Fibroblast of lung (primary cell): Measurements from ENCODE around the gene VWDE. TPM values are rescaled to one million over a fixed set of nuclear protein-coding genes. Genes with fewer than 3 reads are reported as not detected.
A peak's percentile ranks its signal among the peaks of the same experiment; 100 is the strongest.

Experiments used
- DNase-seq, 2 donors: peaks; one replicate each; pipeline versions ENCODE4 v3.0.0 to v3.0.0-alpha.2; 2010; ENCODE audit warnings: low read depth in 2 of 2
- H2AFZ ChIP-seq: 2 replicates; pipeline ENCODE4 v1.5.1; 2012; ENCODE audit warnings: low read length, control low read depth, inconsistent platforms
- H3K27ac ChIP-seq: 2 replicates; pipeline ENCODE4 v1.5.1; 2011; ENCODE audit warnings: low read length, control low read depth; ENCODE audit not compliant: insufficient read depth
- H3K27me3 ChIP-seq: 2 replicates; pipeline ENCODE4 v1.5.1; 2011; ENCODE audit warnings: mild to moderate bottlenecking, low read length; ENCODE audit not compliant: control insufficient read depth, insufficient read depth
- H3K36me3 ChIP-seq: 2 replicates; pipeline ENCODE4 v1.5.1; 2011; ENCODE audit warnings: low read length; ENCODE audit not compliant: control insufficient read depth, insufficient read depth
- H3K4me1 ChIP-seq: 2 replicates; pipeline ENCODE4 v1.5.1; 2011; ENCODE audit warnings: low read length; ENCODE audit not compliant: control insufficient read depth, insufficient read depth; ENCODE audit errors: extremely low read depth
- H3K4me2 ChIP-seq: 2 replicates; pipeline ENCODE4 v1.5.1; 2011; ENCODE audit warnings: low read length, control low read depth; ENCODE audit not compliant: insufficient read depth; ENCODE audit errors: extremely low read depth
- H3K4me3 ChIP-seq, 4 experiments: fragments of 200-600 bp in 1 of 4; sonication (generic) in 1 of 4; replicated peaks in 1 of 4; 2 replicates each; pipeline ENCODE4 v1.5.1; 2011 to 2016; ENCODE audit warnings: low read length in 4 of 4, low read depth in 3 of 4, mild to moderate bottlenecking in 3 of 4, control low read depth in 2 of 4, inconsistent platforms in 1 of 4, mixed read lengths in 1 of 4; ENCODE audit not compliant: insufficient read depth in 1 of 4; ENCODE audit errors: control extremely low read depth in 1 of 4
- H3K79me2 ChIP-seq: 2 replicates; pipeline ENCODE4 v1.5.1; 2012; ENCODE audit warnings: mild to moderate bottlenecking, low read length, inconsistent platforms; ENCODE audit not compliant: control insufficient read depth, insufficient read depth
- H3K9ac ChIP-seq: 2 replicates; pipeline ENCODE4 v1.5.1; 2011; ENCODE audit warnings: mild to moderate bottlenecking, low read length, control low read depth; ENCODE audit not compliant: insufficient read depth
- H3K9me3 ChIP-seq: 2 replicates; pipeline ENCODE4 v1.5.1; 2012; ENCODE audit warnings: low read depth, low read length; ENCODE audit not compliant: control insufficient read depth, insufficient read depth
- H4K20me1 ChIP-seq: 2 replicates; pipeline ENCODE4 v1.5.1; 2011; ENCODE audit warnings: low read length; ENCODE audit not compliant: control insufficient read depth, insufficient read depth; ENCODE audit errors: extremely low read depth
- EZH2 ChIP-seq: IDR thresholded peaks from 2 replicates; pipeline ENCODE4 v1.5.1; 2012; ENCODE audit warnings: low read length, control low read depth, mild to moderate bottlenecking; ENCODE audit errors: missing control alignments
- polyA plus RNA-seq, 2 donors: library from polyadenylated mRNA; depleted of rRNA in 1 of 2; stranded (reverse) in 1 of 2; unstranded in 1 of 2; fragments of >200 nt; gene quantifications; 2 replicates each; pipeline ENCODE4 v1.2.1, GENCODE V29; 2011 to 2012; ENCODE audit warnings: missing spikeins in 1 of 2
- total RNA-seq: library from RNA; depleted of rRNA; stranded (reverse); fragments of >200 nt; gene quantifications from 2 replicates; pipeline ENCODE4 v1.2.1, GENCODE V29; 2014
- TF ChIP-seq, protein P1 (sequence below), 2 donors: IDR thresholded peaks in 1 of 2; conservative IDR thresholded peaks in 1 of 2; 1 replicate in 1 of 2; 2 replicates in 1 of 2; pipeline ENCODE4 v1.5.1; 2011 to 2012; ENCODE audit warnings: low read length in 2 of 2, control low read depth in 1 of 2, inconsistent platforms in 1 of 2, low read depth in 1 of 2, mild to moderate bottlenecking in 1 of 2

The VWDE gene
- total and polyA plus RNA-seq, 2 donors (not counting 1 experiment from before 2014, with no cell fraction given) = 0.09 to 0.17 TPM

DNA sequence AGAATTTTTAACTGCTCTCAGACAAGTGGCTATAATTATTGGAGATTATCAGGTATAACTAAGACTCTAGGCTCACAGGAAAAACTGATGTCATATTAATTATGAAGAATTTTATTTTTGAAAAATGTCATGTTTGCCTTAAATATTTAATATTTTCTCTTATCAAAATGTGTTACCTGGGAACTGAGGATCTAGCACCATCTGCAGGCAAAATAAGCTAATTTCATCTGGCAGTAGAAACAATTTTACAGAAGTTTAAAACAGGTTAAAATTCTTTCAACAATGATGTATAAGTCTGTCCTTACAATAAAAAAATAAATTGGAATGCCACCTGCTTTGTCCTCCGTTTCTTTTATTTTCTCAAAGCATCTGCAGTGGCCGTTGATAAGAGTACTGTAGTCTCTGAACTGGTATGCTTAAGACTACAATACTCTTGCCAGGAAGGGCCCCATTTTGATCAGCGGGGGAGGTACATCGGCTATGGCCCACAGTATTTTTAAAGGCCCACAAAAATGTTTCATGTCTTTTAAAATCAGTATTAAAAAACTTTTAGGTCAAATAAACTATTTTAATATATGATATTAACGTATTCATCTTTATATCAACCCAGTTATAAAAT lies 81.3 kb downstream of the VWDE start:
- H3K36me3 ChIP-seq = no peaks in the 10 kb centered on the region
- no peak overlapping the region for H3K4me2 ChIP-seq
- no peaks in the 10 kb centered on the region for H3K4me1 ChIP-seq
- DNase-seq = peak; percentile 26 to 64
- no peak overlapping the region for H3K27ac ChIP-seq
- no peak overlapping the region for H3K9ac ChIP-seq
- H3K79me2 ChIP-seq = no peaks in the 10 kb centered on the region
- no peak overlapping the region for H2AFZ ChIP-seq
- no peaks in the 10 kb centered on the region for H3K9me3 ChIP-seq
- H3K27me3 ChIP-seq = no peaks in the 10 kb centered on the region
- no peaks in the 10 kb centered on the region for H4K20me1 ChIP-seq
- H3K4me3 ChIP-seq = no peak overlapping the region
- TF ChIP-seq, protein P1, sequence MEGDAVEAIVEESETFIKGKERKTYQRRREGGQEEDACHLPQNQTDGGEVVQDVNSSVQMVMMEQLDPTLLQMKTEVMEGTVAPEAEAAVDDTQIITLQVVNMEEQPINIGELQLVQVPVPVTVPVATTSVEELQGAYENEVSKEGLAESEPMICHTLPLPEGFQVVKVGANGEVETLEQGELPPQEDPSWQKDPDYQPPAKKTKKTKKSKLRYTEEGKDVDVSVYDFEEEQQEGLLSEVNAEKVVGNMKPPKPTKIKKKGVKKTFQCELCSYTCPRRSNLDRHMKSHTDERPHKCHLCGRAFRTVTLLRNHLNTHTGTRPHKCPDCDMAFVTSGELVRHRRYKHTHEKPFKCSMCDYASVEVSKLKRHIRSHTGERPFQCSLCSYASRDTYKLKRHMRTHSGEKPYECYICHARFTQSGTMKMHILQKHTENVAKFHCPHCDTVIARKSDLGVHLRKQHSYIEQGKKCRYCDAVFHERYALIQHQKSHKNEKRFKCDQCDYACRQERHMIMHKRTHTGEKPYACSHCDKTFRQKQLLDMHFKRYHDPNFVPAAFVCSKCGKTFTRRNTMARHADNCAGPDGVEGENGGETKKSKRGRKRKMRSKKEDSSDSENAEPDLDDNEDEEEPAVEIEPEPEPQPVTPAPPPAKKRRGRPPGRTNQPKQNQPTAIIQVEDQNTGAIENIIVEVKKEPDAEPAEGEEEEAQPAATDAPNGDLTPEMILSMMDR (conservative IDR thresholded peaks at IDR 0.05 in 1 of 2, IDR thresholded peaks at IDR 0.05 in 1 of 2; ENCODE audit: low read depth in 1 of 2, low read length in 2 of 2) = peak; percentile 51 to 63
- TF ChIP-seq EZH2 = no peak

DNA sequence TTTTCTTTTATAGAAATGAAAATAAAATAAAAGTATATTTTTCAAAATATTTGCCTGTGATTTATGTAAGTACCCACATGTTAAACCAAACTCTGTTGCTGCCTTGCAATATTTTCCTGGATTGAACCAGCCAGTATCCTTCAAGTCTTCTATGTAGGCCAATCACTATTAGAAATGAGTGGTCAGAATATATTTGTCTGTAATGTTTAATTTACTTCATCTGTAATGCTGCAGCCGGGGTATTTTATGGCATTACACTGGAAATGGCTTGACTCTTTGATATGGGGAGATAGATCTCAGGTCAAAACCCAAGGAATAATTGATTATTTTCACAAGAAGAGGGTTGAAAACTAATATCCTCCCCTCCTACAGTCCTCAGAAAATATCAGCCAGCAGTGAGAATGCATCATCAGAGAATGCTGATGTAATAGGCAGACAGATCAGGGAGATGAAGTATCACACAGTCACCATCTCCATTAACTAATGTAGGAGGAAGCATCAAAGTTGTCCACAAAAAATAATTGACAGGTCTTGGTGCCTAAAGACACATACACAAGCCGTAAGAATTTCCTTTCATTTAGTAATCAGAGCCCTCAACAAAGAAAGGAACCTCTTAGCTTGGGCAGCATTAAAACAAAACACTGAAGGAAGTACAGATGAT lies 82.5 kb downstream of the VWDE start:
- Histone ChIP-seq H3K27me3 (no peaks in the 10 kb centered on the region), H3K36me3 (no peaks in the 10 kb centered on the region), H4K20me1 (no peaks in the 10 kb centered on the region), H3K4me3 (no peak overlapping the region), H3K4me2 (no peak overlapping the region), H3K27ac (no peak overlapping the region), H3K9ac (no peak overlapping the region), H3K79me2 (no peaks in the 10 kb centered on the region), H3K4me1 (no peaks in the 10 kb centered on the region), H3K9me3 (no peaks in the 10 kb centered on the region), H2AFZ (no peak overlapping the region)
- DNase-seq = peak; percentile 6 to 47
- TF ChIP-seq EZH2 = no peak
- TF ChIP-seq, protein P1 (conservative IDR thresholded peaks at IDR 0.05 in 1 of 2, IDR thresholded peaks at IDR 0.05 in 1 of 2; ENCODE audit: low read depth in 1 of 2, low read length in 2 of 2) = no peak

DNA sequence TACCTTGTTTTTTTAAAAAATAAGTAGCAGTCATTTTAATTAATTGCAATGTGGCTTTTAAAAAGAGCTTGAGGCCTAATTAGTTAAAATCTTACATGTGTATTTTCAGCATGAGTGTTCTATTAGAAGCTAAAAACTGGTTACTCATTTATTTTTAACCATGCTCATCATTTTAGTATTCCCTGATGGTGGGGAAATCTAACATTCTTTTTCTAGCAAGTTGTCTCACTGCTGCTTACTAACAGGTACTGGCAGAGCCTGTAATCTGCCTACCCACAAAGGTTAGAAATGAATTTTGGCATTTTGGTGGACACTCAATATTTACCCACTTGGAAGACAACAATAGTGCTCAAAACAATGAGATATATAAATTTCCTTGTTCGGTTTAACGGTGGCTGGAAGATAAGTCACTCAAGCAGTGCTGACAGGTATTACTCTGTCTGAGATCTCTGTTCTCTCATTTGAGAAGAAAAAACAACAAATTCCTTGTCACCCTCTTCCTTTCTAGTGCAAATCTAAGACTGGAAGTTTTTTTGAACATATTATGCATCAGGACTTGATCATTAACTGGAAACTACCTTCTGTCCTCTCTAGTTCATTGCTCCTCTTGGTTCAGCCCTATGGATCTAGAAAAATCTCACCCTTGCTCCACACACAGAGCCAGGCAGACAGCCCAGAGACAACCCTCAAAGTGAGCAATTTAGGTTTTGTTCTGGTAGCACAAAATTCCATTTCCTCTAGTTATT lies 83.3 kb downstream of the VWDE start:
- no peak for TF ChIP-seq EZH2
- TF ChIP-seq, protein P1 (conservative IDR thresholded peaks at IDR 0.05 in 1 of 2, IDR thresholded peaks at IDR 0.05 in 1 of 2; ENCODE audit: low read depth in 1 of 2, low read length in 2 of 2) = no peak
- DNase-seq = no peak
- Histone ChIP-seq H4K20me1 (no peaks in the 10 kb centered on the region), H2AFZ (no peak overlapping the region), H3K27me3 (no peaks in the 10 kb centered on the region), H3K4me1 (no peaks in the 10 kb centered on the region), H3K79me2 (no peaks in the 10 kb centered on the region), H3K36me3 (no peaks in the 10 kb centered on the region), H3K27ac (no peak overlapping the region), H3K4me2 (no peak overlapping the region), H3K9me3 (no peaks in the 10 kb centered on the region), H3K4me3 (no peak overlapping the region), H3K9ac (no peak overlapping the region)
